ENCODE results near the gene PYGO2.
A peak's percentile ranks its signal among the peaks of the same experiment; 100 is the strongest.

PYGO2 gene

GRCh38 chr1:154951901-154952657 is 9.5 kb downstream of the PYGO2 start:
- intact Hi-C loops (cut with DNase I): no loop called here
- peak in 2 of 10 donors; percentile 62 to 69 for DNase-seq

GRCh38 chr1:154948079-154948478 is 13.5 kb downstream of the PYGO2 start:
- intact Hi-C loops (cut with DNase I): no loop called here
- peak in 1 of 10 donors; percentile 52 for DNase-seq

GRCh38 chr1:154945962-154946850 is 15.4 kb downstream of the PYGO2 start:
- intact Hi-C loops (cut with DNase I): no loop called here
- peak in 2 of 10 donors; percentile 38 to 46 for DNase-seq

- intact Hi-C loops (cut with DNase I): no loop called here
- DNase-seq: no peak
These were observed 16.2 kb downstream of the PYGO2 start for GRCh38 chr1:154945160-154945961.

- no peak for DNase-seq
- intact Hi-C loops (cut with DNase I): no loop called here
These were observed 17.0 kb downstream of the PYGO2 start for GRCh38 chr1:154944401-154945159.

GRCh38 chr1:154943649-154944400 is 17.8 kb downstream of the PYGO2 start:
- peak in 4 of 10 donors; percentile 24 to 41 (median 38) for DNase-seq

GRCh38 chr1:154941333-154942013 is 20.1 kb downstream of the PYGO2 start:
- peak in 2 of 10 donors; percentile 53 to 87 for DNase-seq
- intact Hi-C loops (cut with DNase I): no loop called here

More at GRCh38 chr1:154943649-154944400, 17.8 kb downstream of the PYGO2 start:
- intact Hi-C loops (cut with DNase I): no loop called here

- intact Hi-C loops (cut with DNase I): no loop called here
- DNase-seq: peak in 1 of 10 donors; percentile 69
These were observed 20.9 kb downstream of the PYGO2 start for GRCh38 chr1:154940651-154941194.

GRCh38 chr1:154940213-154940560 is 21.4 kb downstream of the PYGO2 start:
- intact Hi-C loops (cut with DNase I): no loop called here
- DNase-seq: peak in 1 of 10 donors; percentile 50

- DNase-seq: peak in 1 of 10 donors; percentile 30
- intact Hi-C loops (cut with DNase I): no loop called here
These were observed 22.8 kb downstream of the PYGO2 start for GRCh38 chr1:154938604-154939399.

GRCh38 chr1:154937988-154938386 is 23.6 kb downstream of the PYGO2 start:
- peak in 1 of 10 donors; percentile 42 for DNase-seq
- intact Hi-C loops (cut with DNase I): loop anchor here (2.0 kb wide), 1 partner anchor 379 kb away; the partner anchor contains the start of gene UBE2Q1

GRCh38 chr1:154937085-154937987 is 24.2 kb downstream of the PYGO2 start:
- intact Hi-C loops (cut with DNase I): loop anchor here (2.0 kb wide), 1 partner anchor 379 kb away; the partner anchor contains the start of gene UBE2Q1
- peak; percentile 83 to 99 (median 88) for DNase-seq

GRCh38 chr1:154936555-154937084 is 25.0 kb downstream of the PYGO2 start, which contains the start of gene PMVK:
Gene PMVK (minus strand): TSS chr1:154936719. CDS start chr1:154936685, 34 bp downstream.
- peak; percentile 93 to 99 (median 97) for DNase-seq
- intact Hi-C loops (cut with DNase I): loop anchor here (2.0 kb wide), 1 partner anchor 378 kb away; the partner anchor contains the start of gene UBE2Q1

GRCh38 chr1:154935749-154936554 is 25.6 kb downstream of the PYGO2 start:
- intact Hi-C loops (cut with DNase I): loop anchor here (2.0 kb wide), 1 partner anchor 377 kb away; the partner anchor contains the start of gene UBE2Q1
- DNase-seq: peak in 1 of 10 donors; percentile 77
